Immature natural killer cell (primary cell): ENCODE data around the gene RABGEF1. TPM values are rescaled to one million over a fixed set of nuclear protein-coding genes. Genes with fewer than 3 reads are reported as not detected.
"Not testable (repeated sequence)": the region's sequence is repeated elsewhere in the genome, so short reads cannot be mapped to it uniquely, and the experiment has no call there.

Experiments used
- DNase-seq, 3 donors: peaks; one replicate each; pipeline ENCODE4 v3.0.0; 2022; ENCODE audit warnings: mixed read lengths in 1 of 3
- H3K27ac Mint-ChIP-seq, 6 donors: one replicate each; pipeline ENCODE4 v1.8.0; 2020; ENCODE audit warnings: mixed read lengths in 6 of 6, mild to moderate bottlenecking in 5 of 6, inconsistent platforms in 4 of 6, moderate library complexity in 3 of 6
- H3K27me3 Mint-ChIP-seq, 3 donors: one replicate each; pipeline ENCODE4 v1.8.0; 2020 to 2021; ENCODE audit warnings: low read depth in 3 of 3, mild to moderate bottlenecking in 3 of 3, mixed read lengths in 3 of 3, moderate library complexity in 3 of 3, inconsistent platforms in 1 of 3
- H3K36me3 Mint-ChIP-seq, 3 donors: one replicate each; pipeline ENCODE4 v1.8.0; 2020; ENCODE audit warnings: mixed read lengths in 3 of 3, inconsistent platforms in 2 of 3, mild to moderate bottlenecking in 2 of 3
- H3K4me1 Mint-ChIP-seq, 2 donors: one replicate each; pipeline ENCODE4 v1.8.0; 2020; ENCODE audit warnings: inconsistent platforms in 2 of 2, mild to moderate bottlenecking in 2 of 2, mixed read lengths in 2 of 2, moderate library complexity in 1 of 2
- H3K4me3 Mint-ChIP-seq, 5 donors: one replicate each; pipeline ENCODE4 v1.8.0; 2020; ENCODE audit warnings: mild to moderate bottlenecking in 5 of 5, mixed read lengths in 5 of 5, inconsistent platforms in 3 of 5, moderate library complexity in 3 of 5
- H3K9me3 Mint-ChIP-seq, 6 donors: one replicate each; pipeline ENCODE4 v1.8.0; 2020; ENCODE audit warnings: mild to moderate bottlenecking in 6 of 6, mixed read lengths in 6 of 6, inconsistent platforms in 4 of 6, moderate library complexity in 3 of 6
- polyA plus RNA-seq, 3 donors: library from polyadenylated mRNA; unstranded; fragments of 300-500 nt; fragmentation: Illumina TruSeq; gene quantifications; one replicate each; pipeline ENCODE4 v1.2.3, GENCODE V29; 2021

The RABGEF1 gene
- polyA plus RNA-seq, 3 donors from 2014 or later: 13.8 to 30.3 (median 22.6) TPM

DNA sequence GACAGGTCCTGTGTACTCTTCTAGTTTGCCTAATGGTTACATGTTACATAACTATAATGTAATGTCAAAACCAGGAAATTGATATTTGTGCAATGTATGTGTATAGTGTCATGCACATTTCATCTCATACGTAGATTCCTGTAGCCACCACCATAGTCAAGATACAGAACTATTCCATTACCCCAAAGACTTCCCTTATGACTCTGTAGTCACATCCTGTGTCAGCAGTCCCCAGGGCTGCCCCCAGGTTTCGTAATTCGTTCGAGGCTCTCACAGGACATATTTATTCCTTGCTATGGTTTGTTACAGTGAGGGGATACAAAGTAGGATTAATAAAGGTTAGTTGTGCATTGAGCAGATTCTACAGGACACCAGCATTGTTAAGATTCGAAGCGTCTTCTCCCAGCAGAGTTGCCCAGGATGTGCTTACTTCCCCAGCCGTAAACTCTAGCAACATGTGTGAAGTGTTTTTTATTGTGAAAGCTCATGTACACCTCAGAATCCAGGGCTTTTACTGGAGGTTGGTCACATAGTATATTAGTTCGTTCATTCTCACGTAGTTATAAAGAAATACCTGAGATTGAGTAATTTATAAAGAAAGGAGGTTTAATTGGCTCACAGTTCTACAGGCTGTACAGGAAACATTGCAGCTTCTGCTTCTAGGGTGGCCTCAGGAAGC, 18.6 kb downstream of the RABGEF1 start:
- DNase-seq: peak; percentile 31 to 45 (median 44)
- peaks cover 58 to 77% of the 10 kb centered on the region in 2 donors for H3K4me1 Mint-ChIP-seq
- peaks cover 0 to 5% (median 4%) of the 10 kb centered on the region in 3 donors for H3K36me3 Mint-ChIP-seq
- H3K9me3 Mint-ChIP-seq: no peaks in the 10 kb centered on the region
- H3K27me3 Mint-ChIP-seq: peaks cover 0 to 4% (median 2%) of the 10 kb centered on the region in 3 donors
- H3K4me3 Mint-ChIP-seq: peak overlapping the region; percentile 26 to 78 (median 51)
- H3K27ac Mint-ChIP-seq: peak overlapping the region; percentile 81 to 94 (median 87)

DNA sequence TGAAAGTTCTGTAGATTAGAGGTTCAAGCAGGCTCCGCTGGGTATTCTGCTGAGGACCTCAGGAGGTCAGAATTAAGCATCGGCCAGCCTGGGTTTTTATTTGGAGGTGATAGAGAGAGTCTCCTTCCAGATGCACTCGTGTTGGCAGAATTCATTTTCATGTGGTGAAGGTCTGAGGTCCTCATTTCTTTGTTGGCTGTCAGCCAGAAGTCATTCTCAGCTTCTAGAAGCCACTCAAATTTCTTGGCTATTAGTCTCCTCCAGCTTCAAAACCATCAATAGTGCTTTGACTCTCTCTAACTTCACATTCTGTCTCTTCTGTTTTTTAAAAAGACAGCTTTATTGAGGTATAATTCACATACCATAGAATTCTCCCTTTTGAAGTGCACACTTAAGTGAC, 22.6 kb downstream of the RABGEF1 start:
- H3K36me3 Mint-ChIP-seq, H3K27me3 Mint-ChIP-seq, H3K4me3 Mint-ChIP-seq, DNase-seq, H3K9me3 Mint-ChIP-seq: not testable (repeated sequence)
- Mint-ChIP-seq H3K27ac (peak overlapping the region in 4 of 6 donors; percentile 33 to 72 (median 52)), H3K4me1 (peaks cover 58 to 77% of the 10 kb centered on the region in 2 donors)

DNA sequence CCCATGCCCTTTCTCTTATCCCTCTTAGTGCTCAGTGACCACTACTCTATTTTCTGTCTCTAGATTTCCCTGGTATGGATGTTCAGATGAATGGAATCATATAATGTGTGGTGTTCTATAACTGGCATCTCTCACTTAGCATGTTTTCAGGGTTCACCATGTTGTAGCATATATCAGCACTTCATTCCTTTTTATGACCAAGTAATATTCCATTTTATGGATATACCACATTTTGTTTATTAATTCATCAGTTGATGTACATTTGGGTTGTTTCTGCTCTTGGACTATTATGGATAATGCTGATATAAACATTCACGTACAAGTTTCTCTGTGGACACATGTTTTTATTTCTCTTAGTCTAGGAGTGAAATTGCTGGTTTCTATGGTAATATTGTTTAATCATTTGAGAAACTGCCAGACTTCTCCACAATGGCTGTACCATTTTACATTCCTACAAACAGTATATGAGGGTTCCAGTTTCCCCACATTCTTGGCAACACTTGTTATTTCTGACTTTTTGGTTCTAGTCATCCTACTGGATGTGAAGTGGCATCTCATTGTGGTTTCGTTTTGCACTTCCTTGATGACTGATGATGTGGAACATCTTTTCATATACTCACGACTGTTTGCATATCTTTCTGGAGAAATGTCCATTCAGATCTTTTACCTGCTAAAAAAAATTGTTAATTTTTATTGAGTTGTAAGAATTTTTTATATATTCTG, 23.3 kb downstream of the RABGEF1 start:
- H3K27ac Mint-ChIP-seq: peak overlapping the region in 4 of 6 donors; percentile 33 to 72 (median 52)
- H3K9me3 Mint-ChIP-seq, DNase-seq: not testable (repeated sequence)

DNA sequence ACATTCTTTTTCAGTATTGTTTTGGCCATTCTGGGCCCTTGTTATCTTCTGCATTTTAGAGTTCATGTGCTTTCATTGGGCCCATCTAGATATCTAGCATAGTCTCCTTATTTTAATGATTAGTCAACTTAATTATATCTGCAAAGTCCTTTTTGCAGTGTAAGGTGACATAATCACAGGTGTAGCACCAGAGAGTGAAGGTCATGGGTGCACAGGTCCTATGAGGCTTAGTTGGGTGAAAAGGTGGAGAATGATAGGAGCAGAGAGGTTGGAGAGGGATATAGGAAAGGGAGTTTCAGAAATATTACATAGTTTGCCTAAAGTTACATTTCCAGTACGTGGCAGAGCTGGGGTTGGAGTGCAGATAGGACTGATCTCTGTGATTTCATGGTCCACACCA, 24.4 kb downstream of the RABGEF1 start:
- not testable (repeated sequence) for H3K27ac Mint-ChIP-seq, DNase-seq, H3K27me3 Mint-ChIP-seq, H3K9me3 Mint-ChIP-seq, H3K4me3 Mint-ChIP-seq, H3K36me3 Mint-ChIP-seq
- H3K4me1 Mint-ChIP-seq: peaks cover 53 to 77% of the 10 kb centered on the region in 2 donors

More for the DNA sequence above, 23.3 kb downstream of the RABGEF1 start:
- H3K4me1 Mint-ChIP-seq: peaks cover 55 to 77% of the 10 kb centered on the region in 2 donors
- not testable (repeated sequence) for H3K4me3 Mint-ChIP-seq, H3K36me3 Mint-ChIP-seq, H3K27me3 Mint-ChIP-seq

DNA sequence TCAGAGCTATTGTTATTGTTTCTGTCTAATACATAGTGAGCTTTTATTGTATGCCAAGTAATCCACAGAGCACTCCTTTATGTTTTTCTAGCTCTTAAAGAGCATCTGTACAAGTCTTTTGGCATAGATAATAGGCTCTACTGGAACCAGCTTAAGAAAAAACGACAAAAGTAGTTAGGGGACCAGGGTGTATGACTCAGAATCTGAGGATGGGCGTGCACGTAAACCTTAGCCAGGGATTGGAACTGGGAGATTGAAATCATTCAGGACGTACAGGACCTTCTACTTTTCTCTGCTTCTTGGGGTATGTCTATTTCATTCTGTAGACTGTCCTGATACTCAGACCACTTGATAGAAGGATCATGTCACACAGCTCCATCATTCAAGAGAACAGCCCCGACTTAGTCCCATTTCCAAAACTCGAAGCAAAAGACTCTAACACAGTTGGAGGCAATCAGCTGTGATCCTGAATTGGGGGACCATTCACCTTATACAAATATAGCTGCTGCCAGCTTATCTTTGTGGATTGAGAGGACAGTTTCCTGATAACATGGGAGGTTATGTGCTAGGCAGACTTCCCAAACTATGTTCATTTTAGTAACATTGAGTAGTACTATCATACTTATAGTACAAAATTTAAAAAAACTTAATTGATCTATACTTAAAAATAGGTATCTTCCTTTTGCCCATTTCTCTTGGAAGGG, 24.9 kb downstream of the RABGEF1 start:
- not testable (repeated sequence) for DNase-seq, H3K36me3 Mint-ChIP-seq, H3K4me3 Mint-ChIP-seq, H3K27me3 Mint-ChIP-seq, H3K9me3 Mint-ChIP-seq
- H3K27ac Mint-ChIP-seq: peak overlapping the region in 1 of 6 donors; percentile 4
- peaks cover 51 to 77% of the 10 kb centered on the region in 2 donors for H3K4me1 Mint-ChIP-seq

- no peak overlapping the region for H3K4me3 Mint-ChIP-seq
- H3K4me1 Mint-ChIP-seq: peaks cover 47 to 75% of the 10 kb centered on the region in 2 donors
- peak overlapping the region in 1 of 6 donors; percentile 7 for H3K27ac Mint-ChIP-seq
These were observed 25.5 kb downstream of the RABGEF1 start for GRCh38 chr7:66766041-66766440.

DNA sequence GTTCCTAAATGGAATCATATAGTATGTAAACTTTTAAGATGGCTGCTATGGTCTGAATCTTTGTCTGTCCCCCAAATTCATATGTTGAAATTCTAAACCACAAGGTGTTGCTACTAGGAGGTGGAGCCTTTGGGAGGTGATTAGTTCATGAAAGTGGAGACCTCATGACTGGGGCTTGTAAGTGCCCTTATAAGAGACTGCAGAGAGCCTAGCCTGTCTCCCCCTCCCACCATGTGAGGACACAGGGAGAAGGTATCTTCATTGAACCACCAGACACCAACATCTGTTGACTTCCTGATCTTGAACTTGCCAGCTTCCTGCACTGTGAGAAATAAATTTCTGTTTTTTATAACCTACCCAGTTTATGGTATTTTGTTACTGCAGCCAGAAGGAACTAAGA, 27.0 kb downstream of the RABGEF1 start:
- peak overlapping the region in 1 of 5 donors; percentile 24 for H3K4me3 Mint-ChIP-seq
- peak overlapping the region in 5 of 6 donors; percentile 8 to 63 (median 30) for H3K27ac Mint-ChIP-seq

More at GRCh38 chr7:66766041-66766440, 25.5 kb downstream of the RABGEF1 start:
- peaks cover 0 to 5% (median 4%) of the 10 kb centered on the region in 3 donors for H3K36me3 Mint-ChIP-seq
- no peak for DNase-seq
- H3K9me3 Mint-ChIP-seq: no peaks in the 10 kb centered on the region
- peaks cover 0 to 11% (median 0%) of the 10 kb centered on the region in 3 donors for H3K27me3 Mint-ChIP-seq

DNA sequence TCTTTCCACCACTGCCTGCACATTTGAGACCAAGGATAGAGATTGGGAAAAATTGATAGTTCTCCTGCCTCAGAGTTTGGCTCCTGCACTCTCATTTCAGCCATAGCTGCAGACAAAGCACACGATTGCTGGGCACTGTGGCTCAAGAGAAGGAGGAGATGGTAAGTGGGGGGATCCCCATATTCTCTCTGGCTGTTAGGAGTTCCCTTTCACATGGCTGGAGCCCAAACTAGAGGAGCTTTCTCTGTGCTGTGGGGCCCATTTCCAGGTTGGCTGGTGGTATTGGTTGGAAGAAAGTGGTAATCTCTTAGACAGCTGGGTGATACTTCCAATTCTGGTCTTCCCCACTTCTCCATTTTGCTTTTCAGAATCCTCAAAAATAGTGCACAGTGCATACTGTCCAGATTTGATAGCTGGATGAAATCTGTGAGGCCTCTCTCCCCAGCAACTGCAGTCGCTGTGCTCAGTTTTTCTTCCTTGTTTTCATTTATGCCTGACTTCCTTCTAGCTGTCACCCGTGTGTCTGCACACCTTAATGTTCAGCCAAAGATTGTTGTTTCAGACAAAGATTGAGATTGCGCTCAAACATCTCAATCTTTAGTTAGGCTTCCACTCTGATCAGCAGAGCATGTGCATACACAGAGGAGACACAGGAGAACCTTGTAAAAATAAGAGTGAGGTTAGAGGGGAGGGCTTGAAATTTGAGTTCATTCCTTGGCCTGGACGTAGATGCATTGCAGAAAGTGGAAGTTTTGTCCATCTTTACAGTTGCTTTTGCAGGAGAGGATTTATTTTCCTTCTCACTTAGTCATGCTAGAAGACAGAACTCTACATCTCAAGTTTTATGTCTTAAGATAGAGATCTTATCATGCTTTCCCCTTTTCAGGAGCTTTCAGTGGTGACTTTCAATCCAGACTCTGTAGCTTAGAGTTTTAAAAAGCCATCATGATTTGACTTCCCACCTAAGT, 28.6 kb downstream of the RABGEF1 start:
- Mint-ChIP-seq H3K4me1 (peaks cover 35 to 70% of the 10 kb centered on the region in 2 donors), H3K4me3 (no peak overlapping the region), H3K27me3 (peaks cover 0 to 7% (median 0%) of the 10 kb centered on the region in 3 donors), H3K9me3 (no peaks in the 10 kb centered on the region), H3K36me3 (peaks cover 4 to 16% (median 4%) of the 10 kb centered on the region in 3 donors), H3K27ac (peak overlapping the region; percentile 34 to 76 (median 66))
- no peak for DNase-seq

More for the DNA sequence above, 27.0 kb downstream of the RABGEF1 start:
- H3K36me3 Mint-ChIP-seq, H3K27me3 Mint-ChIP-seq, DNase-seq, H3K9me3 Mint-ChIP-seq: not testable (repeated sequence)
- peaks cover 44 to 82% of the 10 kb centered on the region in 2 donors for H3K4me1 Mint-ChIP-seq

DNA sequence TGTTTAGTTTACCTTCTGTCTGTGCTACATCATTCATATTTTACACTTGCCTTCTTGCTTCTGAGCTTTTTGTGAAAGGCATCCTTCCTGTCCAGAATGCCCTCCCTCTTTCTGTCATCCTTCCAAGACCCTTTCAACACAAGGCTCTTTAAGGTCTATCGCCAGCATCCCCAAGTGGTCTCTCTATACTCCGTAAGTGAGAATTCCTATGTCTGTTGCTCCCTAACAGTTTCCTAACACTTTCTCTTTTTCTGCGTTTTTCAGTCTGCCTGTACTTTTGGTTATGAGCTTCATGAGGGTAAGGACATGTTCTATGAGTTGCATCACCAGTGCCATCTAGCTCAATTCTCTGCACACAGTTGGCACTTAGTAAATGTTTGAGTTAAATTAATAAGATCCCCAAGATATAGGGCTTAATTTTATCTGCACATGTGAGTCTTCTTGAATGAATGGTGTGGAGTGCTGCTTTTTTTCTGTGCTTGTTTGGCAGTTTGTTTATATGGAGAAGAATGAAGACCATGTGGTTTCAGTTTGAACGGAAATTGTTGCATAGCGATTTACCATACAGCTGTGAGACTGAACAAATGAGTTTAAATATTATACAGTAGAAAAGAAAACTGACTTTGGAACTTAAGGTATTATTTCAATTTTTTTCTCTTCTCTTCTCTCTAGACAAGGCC, 29.4 kb downstream of the RABGEF1 start:
- DNase-seq: no peak
- Mint-ChIP-seq H3K27me3 (peaks cover 0 to 7% (median 0%) of the 10 kb centered on the region in 3 donors), H3K9me3 (no peaks in the 10 kb centered on the region), H3K4me3 (peak overlapping the region in 4 of 5 donors; percentile 3 to 37 (median 21)), H3K4me1 (peaks cover 29 to 61% of the 10 kb centered on the region in 2 donors), H3K36me3 (peaks cover 7 to 24% (median 8%) of the 10 kb centered on the region in 3 donors), H3K27ac (peak overlapping the region; percentile 25 to 76 (median 61))

GRCh38 chr7:66771795-66772194, 31.3 kb downstream of the RABGEF1 start:
- no peak overlapping the region for H3K4me3 Mint-ChIP-seq
- H3K27ac Mint-ChIP-seq: no peak overlapping the region
- peaks cover 0 to 7% (median 0%) of the 10 kb centered on the region in 3 donors for H3K27me3 Mint-ChIP-seq
- H3K36me3 Mint-ChIP-seq: peaks cover 7 to 36% (median 16%) of the 10 kb centered on the region in 3 donors
- no peaks in the 10 kb centered on the region for H3K9me3 Mint-ChIP-seq
- DNase-seq: no peak
- peaks cover 28 to 48% of the 10 kb centered on the region in 2 donors for H3K4me1 Mint-ChIP-seq

DNA sequence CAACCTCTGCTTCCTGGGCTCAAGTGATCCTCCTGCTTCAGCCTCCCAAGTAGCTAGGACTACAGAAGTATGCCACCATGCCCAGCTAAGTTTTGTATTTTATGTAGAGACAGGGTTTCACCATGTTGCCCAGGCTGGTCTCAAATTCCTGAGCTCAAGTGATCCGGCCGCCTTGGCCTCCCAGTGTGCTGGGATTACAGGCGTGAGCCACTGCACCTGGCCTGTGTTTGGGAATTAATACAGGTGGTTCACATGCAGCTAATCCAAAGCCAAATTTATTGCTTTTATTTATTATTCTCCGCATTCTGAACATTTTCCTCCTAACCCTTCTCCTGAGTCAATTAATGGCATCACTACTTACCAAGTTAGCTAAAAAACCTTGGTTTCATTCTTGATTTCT, 33.2 kb downstream of the RABGEF1 start:
- not testable (repeated sequence) for DNase-seq, H3K27ac Mint-ChIP-seq, H3K27me3 Mint-ChIP-seq, H3K9me3 Mint-ChIP-seq, H3K4me3 Mint-ChIP-seq
- Mint-ChIP-seq H3K4me1 (peaks cover 13 to 40% of the 10 kb centered on the region in 2 donors), H3K36me3 (peaks cover 11 to 36% (median 20%) of the 10 kb centered on the region in 3 donors)

DNA sequence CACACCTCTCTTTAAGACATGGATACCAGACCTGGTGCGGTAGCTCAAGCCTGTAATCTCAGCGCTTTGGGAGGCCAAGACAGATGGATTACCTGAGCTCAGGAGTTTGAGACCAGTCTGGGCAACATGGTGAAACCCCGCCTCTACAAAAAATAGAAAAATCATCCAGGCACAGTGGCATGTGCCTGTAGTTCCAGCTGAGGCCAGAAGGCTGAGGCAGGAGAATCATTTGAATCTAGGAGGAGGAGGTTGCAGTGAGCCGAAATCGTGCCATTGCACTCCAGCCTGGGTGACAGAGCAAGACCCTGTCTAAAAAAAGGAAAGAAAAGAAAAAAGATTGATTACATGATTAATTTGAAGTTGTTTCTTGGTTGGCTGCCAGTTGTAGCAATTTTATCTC, 35.9 kb downstream of the RABGEF1 start:
- H3K27ac Mint-ChIP-seq, H3K27me3 Mint-ChIP-seq: not testable (repeated sequence)
- peaks cover 2 to 29% of the 10 kb centered on the region in 2 donors for H3K4me1 Mint-ChIP-seq

More for the DNA sequence above, 35.9 kb downstream of the RABGEF1 start:
- not testable (repeated sequence) for DNase-seq, H3K4me3 Mint-ChIP-seq, H3K9me3 Mint-ChIP-seq
- H3K36me3 Mint-ChIP-seq: peaks cover 14 to 40% (median 24%) of the 10 kb centered on the region in 3 donors
